ENCODE results near the gene BMP7.
"Not testable (repeated sequence)": the region's sequence is repeated elsewhere in the genome, so short reads cannot be mapped to it uniquely, and the experiment has no call there.

The BMP7 gene

GRCh38 chr20:57209413-57209812 lies 57.0 kb downstream of the BMP7 start:
- DNase-seq = no peak

GRCh38 chr20:57208198-57208597 lies 58.2 kb downstream of the BMP7 start:
- no peak for DNase-seq

DNA sequence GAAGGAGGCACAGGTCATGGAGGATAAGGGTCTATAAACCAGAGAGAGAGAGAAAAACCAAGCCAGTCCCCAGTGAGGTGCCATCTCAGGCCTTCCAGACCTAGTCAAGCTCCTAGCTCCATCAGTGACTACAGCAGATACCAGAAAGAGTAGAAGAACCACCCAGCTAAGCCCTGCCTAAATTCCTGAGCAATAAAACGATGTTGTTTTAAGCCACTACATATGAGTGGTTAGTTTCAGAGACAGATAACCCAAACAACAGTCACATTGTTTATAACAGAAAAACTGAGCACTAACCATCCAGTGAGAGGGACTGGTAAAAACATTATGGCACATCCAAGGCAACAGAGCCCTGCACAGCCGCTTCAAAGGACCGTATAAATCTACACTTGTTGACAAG lies 59.2 kb downstream of the BMP7 start:
- no peak for DNase-seq

DNA sequence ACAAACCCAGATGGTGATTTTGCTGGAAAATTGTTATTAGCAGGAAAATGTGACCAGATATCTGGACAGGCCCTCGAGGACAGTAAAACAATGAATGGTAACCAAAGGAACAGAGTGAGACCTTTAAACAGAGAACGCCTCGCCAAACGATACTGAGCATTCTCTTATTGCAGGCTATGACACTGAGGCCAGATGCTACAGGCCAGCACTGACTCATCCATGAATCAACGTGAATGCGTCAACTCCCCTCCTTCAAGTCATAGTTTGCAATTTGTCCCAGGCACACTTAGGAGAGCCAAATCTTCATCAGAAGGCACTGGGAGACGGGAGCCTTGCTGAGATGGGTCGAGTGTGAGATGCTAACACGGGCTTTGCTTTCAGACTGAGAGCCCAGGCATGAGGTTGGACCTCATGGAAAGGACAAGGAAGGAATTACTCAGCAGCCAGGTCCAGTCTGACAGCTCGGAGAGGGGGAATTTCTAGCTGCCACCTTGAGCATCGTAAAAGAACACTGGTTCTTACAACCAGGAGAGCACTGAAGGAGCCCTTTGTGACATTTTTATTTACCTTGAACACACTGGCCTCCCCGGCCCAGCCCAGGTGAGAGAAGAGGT lies 60.7 kb downstream of the BMP7 start:
- DNase-seq = no peak

DNA sequence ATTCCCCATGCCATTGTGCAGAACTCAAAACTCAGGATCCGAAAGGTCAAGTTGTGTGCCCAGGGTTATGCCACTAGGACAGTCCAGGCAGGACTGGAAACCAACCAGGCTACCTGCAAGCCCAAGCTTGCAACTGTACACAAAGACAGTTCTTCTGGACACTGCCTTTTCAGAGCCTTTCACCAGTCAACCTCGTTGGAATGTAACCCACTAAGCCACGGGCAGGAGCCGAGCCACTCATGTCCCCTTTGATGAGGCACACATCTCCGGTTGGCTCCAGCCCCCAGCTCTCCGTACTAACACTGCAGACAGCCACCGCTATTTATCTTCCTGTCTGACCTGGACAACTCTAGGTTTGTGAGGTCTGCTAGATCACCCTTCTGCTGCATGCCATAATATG lies 62.5 kb downstream of the BMP7 start:
- no peak for DNase-seq

DNA sequence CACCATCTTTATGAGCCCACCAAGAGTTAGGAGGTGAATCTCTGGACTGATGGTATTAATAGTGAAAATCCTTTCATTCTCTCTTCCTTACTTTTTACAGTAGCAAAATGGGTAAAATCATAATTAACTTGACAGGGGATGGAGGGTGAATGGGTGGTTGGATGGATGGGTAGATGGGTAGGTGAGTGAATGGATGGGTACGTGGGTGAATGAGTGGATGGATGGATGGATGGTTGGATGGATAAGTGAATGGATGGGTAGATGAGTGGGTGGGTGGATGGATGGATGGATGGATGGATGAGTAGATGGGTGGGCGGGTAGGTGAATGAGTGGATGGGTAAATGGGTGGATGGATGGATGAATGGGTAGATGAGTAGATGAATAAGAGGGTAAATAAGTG lies 63.2 kb downstream of the BMP7 start:
- DNase-seq = no peak

GRCh38 chr20:57202309-57202708 lies 64.1 kb downstream of the BMP7 start:
- DNase-seq = no peak

DNA sequence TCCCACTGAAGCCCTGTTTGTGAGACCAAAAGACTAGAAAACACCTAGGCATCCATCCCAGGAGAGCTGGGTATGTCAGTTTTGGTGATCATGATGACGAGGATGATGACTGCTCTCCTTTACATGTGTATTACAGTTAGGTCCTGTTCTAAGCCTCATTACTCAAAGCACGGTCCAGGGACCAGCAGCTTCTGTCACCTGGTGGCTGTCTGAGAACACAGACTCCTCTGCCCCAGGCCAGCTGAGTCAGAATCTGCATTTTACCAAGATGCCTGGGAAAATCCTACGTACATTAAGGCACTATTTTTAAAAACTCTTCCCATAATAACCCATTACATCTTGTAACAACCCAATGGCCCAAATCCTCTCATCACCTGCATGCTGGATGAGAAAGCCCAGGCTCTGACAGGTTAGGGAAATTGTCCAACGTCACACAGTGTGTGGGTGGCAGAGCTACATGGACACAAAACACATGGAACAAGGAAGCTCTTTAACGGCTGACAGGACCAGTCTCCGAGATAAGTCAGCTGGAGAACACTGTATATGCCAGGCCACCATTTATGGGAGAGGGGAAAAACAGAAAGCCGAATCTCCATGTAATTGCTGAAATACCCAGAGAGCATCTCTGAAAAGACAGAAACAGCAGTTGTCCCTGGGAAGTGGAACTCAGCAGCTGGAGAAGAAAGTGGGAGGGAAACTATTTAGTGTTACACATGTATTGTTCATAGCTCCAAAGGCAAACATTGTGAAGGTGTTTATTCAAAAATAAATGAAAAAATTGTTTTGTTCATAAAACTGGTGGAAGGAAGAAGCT lies 65.4 kb downstream of the BMP7 start:
- no peak for DNase-seq

GRCh38 chr20:57199656-57200405 lies 66.6 kb downstream of the BMP7 start:
- DNase-seq = no peak

- DNase-seq = no peak
Observed at GRCh38 chr20:57198132-57199072, 68.0 kb downstream of the BMP7 start.

GRCh38 chr20:57197352-57198131 lies 68.9 kb downstream of the BMP7 start:
- no peak for DNase-seq

DNA sequence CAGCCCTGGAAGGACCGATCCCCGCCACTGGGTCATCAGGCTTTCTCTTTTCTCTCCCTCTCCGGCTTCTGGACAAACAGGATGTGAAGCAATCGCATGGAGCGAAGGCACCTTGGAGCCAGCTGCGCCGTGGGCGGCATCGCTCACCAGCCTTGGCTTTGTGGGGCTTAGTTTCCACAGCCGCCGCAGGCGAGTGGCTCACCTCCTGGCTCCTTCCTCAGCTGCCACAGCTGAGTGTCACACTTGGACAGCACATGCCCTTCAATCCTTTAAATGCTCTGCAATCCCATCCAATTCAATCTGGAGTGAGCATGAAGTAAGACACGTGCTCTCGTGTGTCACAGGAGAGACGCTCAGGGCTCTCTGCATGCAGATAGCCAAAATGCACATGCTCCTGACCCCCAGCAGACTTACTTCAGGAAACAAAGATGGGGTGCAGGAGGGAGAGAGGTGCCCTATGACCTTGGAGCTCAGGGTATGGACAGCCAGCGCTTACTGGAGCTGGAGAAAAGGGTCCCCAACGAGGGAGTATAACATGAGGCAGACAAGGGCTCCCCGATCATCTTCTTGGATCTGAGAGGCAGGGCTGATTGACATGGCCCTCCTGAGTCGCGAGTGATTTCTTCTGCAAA lies 70.9 kb downstream of the BMP7 start:
- no peak for DNase-seq

- DNase-seq = no peak
Observed at GRCh38 chr20:57195023-57195422, 71.4 kb downstream of the BMP7 start.

- no peak for DNase-seq
Observed at GRCh38 chr20:57194154-57194553, 72.3 kb downstream of the BMP7 start.

GRCh38 chr20:57193094-57193493 lies 73.3 kb downstream of the BMP7 start:
- DNase-seq = no peak

DNA sequence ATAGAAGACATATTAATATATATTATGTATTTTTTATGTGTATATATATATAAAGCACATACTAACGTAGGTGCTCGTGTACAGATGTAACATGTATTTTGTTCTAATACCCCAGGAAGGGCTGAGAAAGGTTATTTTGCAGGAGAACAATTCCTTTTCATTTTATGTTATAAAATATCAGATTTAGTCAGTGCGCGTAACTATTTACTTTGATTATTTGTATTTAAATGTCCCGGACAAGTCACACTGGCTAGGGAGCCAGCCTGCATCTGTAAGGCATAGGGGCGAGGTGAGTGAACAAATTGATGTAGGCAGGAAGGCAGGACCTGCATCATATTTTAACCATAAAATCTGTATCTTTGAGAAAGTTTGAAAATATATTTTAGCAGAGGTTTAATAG lies 74.1 kb downstream of the BMP7 start:
- no peak for DNase-seq

- DNase-seq = not testable (repeated sequence)
Observed at GRCh38 chr20:57191265-57191638, 75.2 kb downstream of the BMP7 start.

GRCh38 chr20:57190536-57191264 lies 75.7 kb downstream of the BMP7 start:
- DNase-seq = no peak

GRCh38 chr20:57189713-57190112 lies 76.7 kb downstream of the BMP7 start:
- no peak for DNase-seq

GRCh38 chr20:57188576-57189079 lies 77.8 kb downstream of the BMP7 start:
- no peak for DNase-seq

DNA sequence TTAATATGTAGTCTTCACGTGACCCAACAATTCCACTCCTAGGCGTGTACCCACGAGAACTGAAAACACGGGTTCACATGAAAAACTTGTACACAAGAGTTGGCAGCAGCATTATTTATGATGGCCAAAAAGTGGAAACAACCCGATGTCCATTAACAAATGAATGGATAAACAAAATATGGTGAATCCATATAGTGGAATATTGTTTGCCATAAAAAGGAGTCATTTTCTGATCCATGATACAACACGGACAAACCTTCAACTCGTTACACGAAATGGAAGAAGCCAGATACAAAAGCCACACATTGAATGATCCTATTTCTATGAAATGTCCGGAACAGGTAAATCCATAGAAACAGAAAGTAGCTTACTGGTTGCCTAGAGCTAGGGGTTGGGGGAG lies 78.4 kb downstream of the BMP7 start:
- no peak for DNase-seq

Data from activated CD4-positive, alpha-beta T cell treated with anti-CD3 and anti-CD28 coated beads for 1 hour (primary cell).